GM19397 (cell line): ENCODE measurements around the gene FRS2.
"Not testable (repeated sequence)": the region's sequence is repeated elsewhere in the genome, so short reads cannot be mapped to it uniquely, and the experiment has no call there.

Source experiments
- ATAC-seq: cut with Tn5 transposase; IDR thresholded peaks from one replicate; pipeline ENCODE4 v1.9.1; 2021; ENCODE audit warnings: mild to moderate bottlenecking, moderate library complexity; ENCODE audit not compliant: unreplicated experiment

The FRS2 gene, protein sequence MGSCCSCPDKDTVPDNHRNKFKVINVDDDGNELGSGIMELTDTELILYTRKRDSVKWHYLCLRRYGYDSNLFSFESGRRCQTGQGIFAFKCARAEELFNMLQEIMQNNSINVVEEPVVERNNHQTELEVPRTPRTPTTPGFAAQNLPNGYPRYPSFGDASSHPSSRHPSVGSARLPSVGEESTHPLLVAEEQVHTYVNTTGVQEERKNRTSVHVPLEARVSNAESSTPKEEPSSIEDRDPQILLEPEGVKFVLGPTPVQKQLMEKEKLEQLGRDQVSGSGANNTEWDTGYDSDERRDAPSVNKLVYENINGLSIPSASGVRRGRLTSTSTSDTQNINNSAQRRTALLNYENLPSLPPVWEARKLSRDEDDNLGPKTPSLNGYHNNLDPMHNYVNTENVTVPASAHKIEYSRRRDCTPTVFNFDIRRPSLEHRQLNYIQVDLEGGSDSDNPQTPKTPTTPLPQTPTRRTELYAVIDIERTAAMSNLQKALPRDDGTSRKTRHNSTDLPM

GRCh38 chr12:69470189-69471075 lies at the start of gene FRS2:
TSS of gene FRS2 (plus strand) at chr12:69470388. CDS start at chr12:69569031, 98,643 bp downstream.
- peak; percentile 97 for ATAC-seq

DNA sequence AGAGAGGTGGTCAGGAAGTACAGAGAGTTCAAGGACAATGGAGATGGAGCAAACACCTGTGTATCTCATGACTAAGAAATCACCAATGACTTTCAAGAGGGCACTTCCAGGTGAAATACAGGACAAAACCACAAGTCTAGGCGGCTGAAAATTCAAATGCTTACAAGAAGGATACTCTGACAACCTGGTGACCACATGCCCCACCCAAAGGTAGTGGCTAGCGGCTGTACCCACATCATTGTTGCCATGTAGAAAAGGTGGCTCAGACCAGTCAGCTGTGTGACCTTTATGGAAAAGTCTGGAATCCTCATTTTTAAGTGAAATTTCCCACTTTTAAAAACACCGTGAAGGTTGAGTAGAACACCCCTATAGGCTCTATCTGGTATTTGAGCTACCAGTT lies 48.6 kb upstream of the FRS2 start:
- ATAC-seq, result no peak

DNA sequence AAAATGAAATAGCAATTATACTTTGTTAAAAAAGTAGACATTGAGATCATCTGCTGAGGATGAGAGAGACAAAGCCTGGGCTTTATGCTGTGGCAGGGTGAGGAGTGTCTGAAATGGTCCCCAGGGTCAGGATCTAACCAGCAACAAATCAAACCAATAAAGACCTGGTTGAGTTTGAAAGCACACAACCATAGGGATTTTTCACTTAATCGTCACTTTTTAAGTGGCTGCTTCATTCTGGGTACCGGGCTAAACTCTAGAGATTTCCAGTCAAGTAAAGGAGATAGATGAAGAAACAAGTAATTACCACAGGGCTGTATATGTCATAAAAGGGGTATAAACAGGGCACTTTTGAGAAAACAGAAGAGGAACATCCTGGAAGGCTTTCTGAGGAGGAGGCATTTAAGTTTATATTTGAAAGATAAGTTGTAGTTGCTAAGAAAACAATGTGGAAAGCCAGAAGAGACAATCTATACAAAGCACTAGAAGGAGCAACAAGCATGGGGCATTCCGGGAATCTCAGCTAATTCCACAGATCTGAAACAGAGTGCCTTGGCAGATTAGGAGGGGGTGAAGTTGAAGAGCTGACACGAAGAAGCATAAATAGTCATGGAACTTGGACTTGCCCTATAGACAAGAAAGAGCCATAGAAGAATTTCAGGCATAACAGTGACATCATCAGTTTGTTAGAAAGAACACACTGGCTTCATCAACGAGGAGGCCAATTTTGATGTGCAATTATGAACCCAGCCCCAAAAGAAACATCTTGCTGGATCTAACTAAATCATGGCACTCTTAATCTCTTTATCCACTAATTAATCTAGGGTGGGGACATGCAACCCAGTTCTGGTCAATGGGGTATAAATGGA lies 46.9 kb upstream of the FRS2 start:
- ATAC-seq, result no peak

DNA sequence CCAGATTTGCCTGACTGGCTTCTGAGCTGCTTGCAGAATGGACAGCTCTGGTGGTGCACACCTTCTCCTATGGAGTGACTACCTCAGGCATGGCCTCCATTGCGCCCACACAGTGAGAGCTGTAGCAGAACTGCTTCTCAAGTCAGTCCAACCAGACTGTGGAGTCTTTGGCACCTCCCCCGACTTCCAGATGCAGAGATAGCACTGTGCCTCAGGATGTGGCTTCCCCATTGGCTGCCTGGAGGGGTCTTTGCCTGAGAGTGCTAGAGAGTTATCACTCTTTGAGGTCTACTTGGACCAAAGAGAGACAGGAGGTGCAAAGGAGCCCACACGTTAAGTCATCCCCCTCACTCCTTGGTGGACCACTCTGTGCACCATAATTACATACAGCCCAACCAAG lies 44.8 kb upstream of the FRS2 start:
- ATAC-seq, result no peak

- no peak for ATAC-seq
Observed at GRCh38 chr12:69428351-69429073, 41.7 kb upstream of the FRS2 start.

GRCh38 chr12:69430942-69431590 lies 39.1 kb upstream of the FRS2 start:
- ATAC-seq, result no peak

- ATAC-seq, result no peak
Observed at GRCh38 chr12:69431591-69432222, 38.5 kb upstream of the FRS2 start.

DNA sequence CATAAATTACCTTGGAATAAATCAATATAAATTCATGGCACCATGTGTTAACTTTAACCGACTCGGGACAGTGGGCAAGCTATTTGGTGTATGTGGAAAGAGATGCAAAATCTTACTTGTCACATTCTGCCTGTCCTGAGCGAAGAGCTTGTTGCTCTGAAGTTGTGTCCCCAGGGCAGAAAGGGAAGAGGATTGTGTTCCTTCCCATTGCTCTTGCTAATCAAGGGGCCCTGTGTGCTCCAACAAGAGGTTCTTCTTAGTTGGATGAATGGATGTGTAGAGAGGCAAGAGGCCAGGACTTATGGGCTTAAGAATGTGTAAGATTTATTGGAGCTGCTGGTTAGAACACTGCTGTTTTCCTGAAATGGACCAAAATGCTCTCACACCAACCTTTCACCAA lies 36.5 kb upstream of the FRS2 start:
- ATAC-seq, result no peak

- no peak for ATAC-seq
Observed at GRCh38 chr12:69435644-69436043, 34.5 kb upstream of the FRS2 start.

GRCh38 chr12:69437073-69437472 lies 33.1 kb upstream of the FRS2 start:
- no peak for ATAC-seq

DNA sequence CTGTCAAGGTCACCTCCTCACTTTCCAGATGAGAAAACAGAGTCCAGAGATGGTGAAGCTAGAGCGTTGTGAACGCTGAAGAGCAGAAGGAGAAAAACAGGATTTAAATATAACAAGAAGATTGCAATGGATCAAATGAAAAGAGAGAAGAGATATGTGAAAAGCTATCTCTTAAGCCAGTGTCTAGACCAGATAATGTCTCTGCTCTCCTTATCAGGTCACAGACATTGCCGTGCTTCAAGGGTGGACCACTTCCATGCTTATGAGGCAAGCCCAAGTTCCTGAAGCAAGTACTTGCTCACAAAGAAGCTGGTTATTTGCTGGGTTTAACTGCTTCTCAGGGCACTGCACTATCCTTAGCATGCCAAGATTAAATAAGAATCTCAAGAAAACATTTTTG lies 31.6 kb upstream of the FRS2 start:
- no peak for ATAC-seq

DNA sequence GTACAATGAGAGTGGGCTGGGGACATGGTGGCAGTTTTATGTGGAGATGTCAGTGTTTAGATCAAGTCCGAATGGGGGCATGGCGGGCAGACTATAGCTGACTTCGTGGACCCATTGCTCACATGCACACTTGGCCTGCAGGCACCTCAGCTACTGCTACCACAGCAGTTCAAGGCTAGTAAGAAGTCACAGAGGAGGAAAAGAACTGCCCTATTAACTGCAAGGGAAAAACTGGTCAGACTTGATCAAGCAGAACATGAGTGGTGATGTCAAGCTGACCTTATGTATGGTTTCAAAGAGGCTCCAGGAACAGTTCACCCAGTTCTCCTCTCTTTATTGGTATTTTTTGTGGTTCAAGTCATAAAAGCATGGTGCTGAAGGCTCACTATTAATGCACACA lies 30.2 kb upstream of the FRS2 start:
- ATAC-seq, result no peak

DNA sequence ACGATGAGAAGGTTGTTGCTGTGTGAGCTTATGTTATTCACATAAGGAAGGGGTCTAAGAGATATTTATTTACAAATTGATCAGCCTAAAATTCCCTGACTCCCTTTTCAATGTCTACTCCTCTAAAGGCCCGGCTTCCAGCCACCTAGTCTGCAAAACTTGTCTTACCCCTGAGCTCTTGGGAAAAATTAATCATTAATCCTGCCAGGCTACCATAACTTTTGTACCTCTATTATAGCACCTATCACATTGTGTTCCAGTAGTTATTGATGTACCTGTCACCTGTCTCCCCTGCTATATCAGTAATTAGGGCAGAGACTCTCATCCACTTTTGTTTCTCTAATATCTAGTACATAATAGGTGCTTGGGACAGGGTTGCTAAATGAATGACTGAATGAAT lies 29.3 kb upstream of the FRS2 start:
- no peak for ATAC-seq

DNA sequence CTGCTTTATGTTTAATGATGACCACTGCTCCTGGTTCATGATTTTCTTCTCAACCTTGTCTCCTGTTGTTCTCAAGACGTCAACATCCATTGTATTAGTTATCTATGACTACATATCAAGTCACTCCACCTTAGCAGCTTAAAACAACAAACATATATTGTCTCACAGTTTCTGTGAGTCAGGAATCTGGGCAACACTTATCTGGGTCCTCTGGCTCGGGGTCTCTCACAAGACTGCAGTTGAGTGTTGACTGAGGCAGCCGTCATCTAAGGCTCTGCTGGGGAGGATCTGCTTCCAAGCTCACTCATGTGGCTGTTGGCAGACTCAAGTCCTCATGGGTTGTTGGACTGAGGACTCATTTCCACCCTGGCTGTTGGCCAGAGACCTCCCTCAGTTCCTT lies 27.3 kb upstream of the FRS2 start:
- no peak for ATAC-seq

- no peak for ATAC-seq
Observed at GRCh38 chr12:69443916-69444315, 26.3 kb upstream of the FRS2 start.

GRCh38 chr12:69447892-69448291 lies 22.3 kb upstream of the FRS2 start:
- no peak for ATAC-seq

GRCh38 chr12:69452598-69453132 lies 17.5 kb upstream of the FRS2 start:
- not testable (repeated sequence) for ATAC-seq

DNA sequence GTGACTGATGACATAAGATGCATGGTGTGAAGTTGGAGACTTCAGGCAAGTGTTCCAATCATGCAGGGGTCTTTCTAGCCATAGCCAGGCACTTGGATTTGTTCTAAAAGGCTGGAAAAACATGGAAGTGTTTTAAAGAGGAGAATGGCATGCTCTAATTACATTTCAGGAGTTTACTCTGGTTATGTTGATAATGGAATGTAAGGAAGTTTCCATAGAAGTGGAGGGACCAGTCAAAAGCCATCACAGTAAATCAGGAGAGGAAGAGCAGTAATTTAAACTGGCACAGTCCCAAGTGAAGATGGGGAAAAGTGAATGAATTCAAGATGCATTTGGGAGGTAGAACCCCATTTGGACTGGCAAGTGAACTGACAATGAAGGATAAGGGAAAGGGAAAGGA lies 13.9 kb upstream of the FRS2 start:
- ATAC-seq, result no peak

- no peak for ATAC-seq
Observed at GRCh38 chr12:69457433-69457832, 12.8 kb upstream of the FRS2 start.
